ENCODE measurements around the gene BRF1.

BRF1 gene

GRCh38 chr14:105221598-105222178, 79.1 kb downstream of the BRF1 start:
- H4K20me1 ChIP-seq (ENCODE audit: low read depth, low read length): no peaks in the 10 kb centered on the region
- no peaks in the 10 kb centered on the region for H3K9me2 ChIP-seq (replicated peaks; ENCODE audit: insufficient read depth, low read length)
- H3F3A ChIP-seq (ENCODE audit: insufficient read depth): no peaks in the 10 kb centered on the region
- H3K4me3 ChIP-seq (ENCODE audit: insufficient read depth, low read length, poor library complexity, severe bottlenecking): no peak overlapping the region
- no peaks in the 10 kb centered on the region for H3K79me2 ChIP-seq (ENCODE audit: insufficient read depth, low read length)
- H3K9ac ChIP-seq (ENCODE audit: low read length): no peak overlapping the region
- no peak overlapping the region for H2AFZ ChIP-seq (ENCODE audit: low read depth, low read length, severe bottlenecking)
- no peaks in the 10 kb centered on the region for H3K36me3 ChIP-seq (ENCODE audit: low read length)
- H3K4me2 ChIP-seq (ENCODE audit: low read depth, low read length, poor library complexity, severe bottlenecking): no peak overlapping the region
- H3K27me3 ChIP-seq (ENCODE audit: low read length): no peaks in the 10 kb centered on the region
- H3K27ac ChIP-seq (ENCODE audit: low read depth, low read length): no peak overlapping the region
- TF ChIP-seq, protein P1, sequence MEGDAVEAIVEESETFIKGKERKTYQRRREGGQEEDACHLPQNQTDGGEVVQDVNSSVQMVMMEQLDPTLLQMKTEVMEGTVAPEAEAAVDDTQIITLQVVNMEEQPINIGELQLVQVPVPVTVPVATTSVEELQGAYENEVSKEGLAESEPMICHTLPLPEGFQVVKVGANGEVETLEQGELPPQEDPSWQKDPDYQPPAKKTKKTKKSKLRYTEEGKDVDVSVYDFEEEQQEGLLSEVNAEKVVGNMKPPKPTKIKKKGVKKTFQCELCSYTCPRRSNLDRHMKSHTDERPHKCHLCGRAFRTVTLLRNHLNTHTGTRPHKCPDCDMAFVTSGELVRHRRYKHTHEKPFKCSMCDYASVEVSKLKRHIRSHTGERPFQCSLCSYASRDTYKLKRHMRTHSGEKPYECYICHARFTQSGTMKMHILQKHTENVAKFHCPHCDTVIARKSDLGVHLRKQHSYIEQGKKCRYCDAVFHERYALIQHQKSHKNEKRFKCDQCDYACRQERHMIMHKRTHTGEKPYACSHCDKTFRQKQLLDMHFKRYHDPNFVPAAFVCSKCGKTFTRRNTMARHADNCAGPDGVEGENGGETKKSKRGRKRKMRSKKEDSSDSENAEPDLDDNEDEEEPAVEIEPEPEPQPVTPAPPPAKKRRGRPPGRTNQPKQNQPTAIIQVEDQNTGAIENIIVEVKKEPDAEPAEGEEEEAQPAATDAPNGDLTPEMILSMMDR (IDR thresholded peaks at IDR 0.05; ENCODE audit: insufficient read depth, low read length, poor library complexity, severe bottlenecking): no peak
- TF ChIP-seq EZH2phosphoT487 (conservative IDR thresholded peaks at IDR 0.05; ENCODE audit: low read length): no peak
- H3K9me3 ChIP-seq (ENCODE audit: insufficient read depth, low read length): no peaks in the 10 kb centered on the region

DNA sequence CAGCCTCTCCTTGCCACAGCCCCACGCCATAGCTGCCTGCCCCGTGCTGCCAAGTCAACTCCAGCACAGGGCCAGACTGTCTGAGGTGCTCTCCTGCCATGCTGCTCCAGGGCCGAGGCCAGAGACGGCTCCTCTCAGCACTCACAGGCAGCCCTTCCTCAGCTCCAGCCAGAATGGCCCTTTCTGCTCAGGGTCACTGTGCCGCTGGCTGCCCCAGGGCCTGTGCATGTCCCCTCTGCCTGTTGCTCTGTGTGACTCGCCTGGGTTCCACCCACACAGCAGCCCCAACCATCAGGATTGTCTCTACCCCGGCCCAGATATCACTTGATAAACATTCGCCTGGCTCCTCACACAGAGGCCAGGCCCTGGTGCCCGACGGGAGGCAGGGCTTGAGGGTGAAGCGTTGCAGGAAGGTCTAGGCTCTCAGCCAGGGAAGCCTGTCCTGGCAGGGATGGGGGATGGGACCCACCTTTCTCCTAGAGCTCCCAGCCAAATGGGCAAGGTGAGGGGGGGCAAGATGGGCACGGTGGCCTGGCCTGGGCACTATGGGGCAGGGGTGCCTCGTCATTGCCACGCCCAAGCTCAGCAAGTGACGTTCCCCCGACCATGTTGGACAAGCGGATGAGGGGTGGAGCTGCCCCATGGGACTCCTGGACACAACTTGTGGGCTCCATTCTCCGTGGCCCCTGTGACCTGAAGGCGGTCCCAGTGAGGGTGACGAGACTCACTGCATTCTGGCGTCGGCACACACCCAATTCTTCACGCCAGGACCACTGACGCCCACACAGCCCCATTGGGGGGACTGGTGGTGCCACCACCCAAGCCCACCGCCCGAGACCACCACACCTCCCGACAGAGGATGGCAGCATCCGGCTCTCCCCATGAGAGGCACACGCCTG, 79.9 kb downstream of the BRF1 start:
- no peak overlapping the region for H3K4me3 ChIP-seq (ENCODE audit: insufficient read depth, low read length, poor library complexity, severe bottlenecking)
- no peaks in the 10 kb centered on the region for H3K79me2 ChIP-seq (ENCODE audit: insufficient read depth, low read length)
- H3F3A ChIP-seq (ENCODE audit: insufficient read depth): no peaks in the 10 kb centered on the region
- no peaks in the 10 kb centered on the region for H3K36me3 ChIP-seq (ENCODE audit: low read length)
- no peaks in the 10 kb centered on the region for H3K9me2 ChIP-seq (replicated peaks; ENCODE audit: insufficient read depth, low read length)
- no peak for TF ChIP-seq EZH2phosphoT487 (conservative IDR thresholded peaks at IDR 0.05; ENCODE audit: low read length)
- TF ChIP-seq, protein P1 (IDR thresholded peaks at IDR 0.05; ENCODE audit: insufficient read depth, low read length, poor library complexity, severe bottlenecking): no peak
- H3K27ac ChIP-seq (ENCODE audit: low read depth, low read length): no peak overlapping the region
- H3K27me3 ChIP-seq (ENCODE audit: low read length): no peaks in the 10 kb centered on the region
- H4K20me1 ChIP-seq (ENCODE audit: low read depth, low read length): no peaks in the 10 kb centered on the region
- H3K9me3 ChIP-seq (ENCODE audit: insufficient read depth, low read length): no peaks in the 10 kb centered on the region
- no peak overlapping the region for H3K4me2 ChIP-seq (ENCODE audit: low read depth, low read length, poor library complexity, severe bottlenecking)
- no peak overlapping the region for H2AFZ ChIP-seq (ENCODE audit: low read depth, low read length, severe bottlenecking)
- H3K9ac ChIP-seq (ENCODE audit: low read length): no peak overlapping the region

- H3K4me2 ChIP-seq (ENCODE audit: low read depth, low read length, poor library complexity, severe bottlenecking): no peak overlapping the region
Measured at GRCh38 chr14:105219753-105220152, 81.0 kb downstream of the BRF1 start.

More at GRCh38 chr14:105219753-105220152, 81.0 kb downstream of the BRF1 start:
- H3K9me2 ChIP-seq (replicated peaks; ENCODE audit: insufficient read depth, low read length): no peaks in the 10 kb centered on the region
- no peak overlapping the region for H3K9ac ChIP-seq (ENCODE audit: low read length)
- no peaks in the 10 kb centered on the region for H3K79me2 ChIP-seq (ENCODE audit: insufficient read depth, low read length)
- no peak overlapping the region for H3K4me3 ChIP-seq (ENCODE audit: insufficient read depth, low read length, poor library complexity, severe bottlenecking)
- no peaks in the 10 kb centered on the region for H3K9me3 ChIP-seq (ENCODE audit: insufficient read depth, low read length)
- H3K36me3 ChIP-seq (ENCODE audit: low read length): no peaks in the 10 kb centered on the region
- TF ChIP-seq EZH2phosphoT487 (conservative IDR thresholded peaks at IDR 0.05; ENCODE audit: low read length): no peak
- TF ChIP-seq, protein P1 (IDR thresholded peaks at IDR 0.05; ENCODE audit: insufficient read depth, low read length, poor library complexity, severe bottlenecking): no peak
- H3K27me3 ChIP-seq (ENCODE audit: low read length): no peaks in the 10 kb centered on the region
- H4K20me1 ChIP-seq (ENCODE audit: low read depth, low read length): no peaks in the 10 kb centered on the region
- no peak overlapping the region for H3K27ac ChIP-seq (ENCODE audit: low read depth, low read length)
- no peak overlapping the region for H2AFZ ChIP-seq (ENCODE audit: low read depth, low read length, severe bottlenecking)
- H3F3A ChIP-seq (ENCODE audit: insufficient read depth): no peaks in the 10 kb centered on the region

Measured in SU-DHL-6 (cell line).